ENCODE results near the gene SDK1.

SDK1 gene

DNA sequence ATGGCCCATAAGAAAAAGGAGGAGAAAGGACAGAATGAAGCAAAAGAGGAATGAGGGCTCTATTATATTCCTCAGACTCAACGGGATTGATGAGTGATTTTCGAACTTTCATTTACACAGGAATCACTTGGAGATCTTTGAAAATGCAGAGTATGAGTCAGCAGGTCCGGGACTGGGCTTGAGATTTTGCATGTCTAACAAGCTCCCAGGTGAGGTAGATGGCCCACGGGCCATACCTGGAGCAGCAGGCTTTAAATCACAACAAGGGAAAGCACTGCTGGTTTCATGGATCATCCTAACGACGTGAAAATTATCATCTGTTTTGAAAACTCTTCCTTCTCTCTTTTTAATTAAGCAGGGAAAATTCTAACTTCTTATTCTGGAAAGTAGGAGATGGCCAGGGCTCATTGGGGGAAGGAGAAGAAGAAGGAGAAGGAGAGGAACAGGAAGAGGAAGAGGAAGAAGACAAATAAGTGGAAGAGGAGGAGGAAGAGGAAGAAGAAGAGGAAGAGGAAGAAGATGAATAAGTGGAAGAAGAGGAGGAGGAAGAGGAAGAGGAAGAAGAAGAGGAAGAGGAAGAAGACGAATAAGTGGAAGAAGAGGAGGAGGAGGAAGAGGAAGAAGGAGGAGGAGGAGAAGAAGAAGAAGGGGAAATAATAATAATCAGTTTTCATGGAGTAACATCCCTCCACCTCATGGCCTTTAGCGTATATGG lies 3.8 kb upstream of the SDK1 start:
- Histone ChIP-seq H3K36me3 (no peaks in the 10 kb centered on the region), H3K4me3 (ENCODE audit: low read depth, low read length) (no peak overlapping the region), H3K27me3 (peaks cover 15% of the 10 kb centered on the region), H3K4me1 (no peaks in the 10 kb centered on the region), H3K9me3 (no peaks in the 10 kb centered on the region)
- no peak for DNase-seq
- TF ChIP-seq, protein P1, sequence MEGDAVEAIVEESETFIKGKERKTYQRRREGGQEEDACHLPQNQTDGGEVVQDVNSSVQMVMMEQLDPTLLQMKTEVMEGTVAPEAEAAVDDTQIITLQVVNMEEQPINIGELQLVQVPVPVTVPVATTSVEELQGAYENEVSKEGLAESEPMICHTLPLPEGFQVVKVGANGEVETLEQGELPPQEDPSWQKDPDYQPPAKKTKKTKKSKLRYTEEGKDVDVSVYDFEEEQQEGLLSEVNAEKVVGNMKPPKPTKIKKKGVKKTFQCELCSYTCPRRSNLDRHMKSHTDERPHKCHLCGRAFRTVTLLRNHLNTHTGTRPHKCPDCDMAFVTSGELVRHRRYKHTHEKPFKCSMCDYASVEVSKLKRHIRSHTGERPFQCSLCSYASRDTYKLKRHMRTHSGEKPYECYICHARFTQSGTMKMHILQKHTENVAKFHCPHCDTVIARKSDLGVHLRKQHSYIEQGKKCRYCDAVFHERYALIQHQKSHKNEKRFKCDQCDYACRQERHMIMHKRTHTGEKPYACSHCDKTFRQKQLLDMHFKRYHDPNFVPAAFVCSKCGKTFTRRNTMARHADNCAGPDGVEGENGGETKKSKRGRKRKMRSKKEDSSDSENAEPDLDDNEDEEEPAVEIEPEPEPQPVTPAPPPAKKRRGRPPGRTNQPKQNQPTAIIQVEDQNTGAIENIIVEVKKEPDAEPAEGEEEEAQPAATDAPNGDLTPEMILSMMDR (IDR thresholded peaks at IDR 0.05; ENCODE audit: low read depth, low read length): no peak

DNA sequence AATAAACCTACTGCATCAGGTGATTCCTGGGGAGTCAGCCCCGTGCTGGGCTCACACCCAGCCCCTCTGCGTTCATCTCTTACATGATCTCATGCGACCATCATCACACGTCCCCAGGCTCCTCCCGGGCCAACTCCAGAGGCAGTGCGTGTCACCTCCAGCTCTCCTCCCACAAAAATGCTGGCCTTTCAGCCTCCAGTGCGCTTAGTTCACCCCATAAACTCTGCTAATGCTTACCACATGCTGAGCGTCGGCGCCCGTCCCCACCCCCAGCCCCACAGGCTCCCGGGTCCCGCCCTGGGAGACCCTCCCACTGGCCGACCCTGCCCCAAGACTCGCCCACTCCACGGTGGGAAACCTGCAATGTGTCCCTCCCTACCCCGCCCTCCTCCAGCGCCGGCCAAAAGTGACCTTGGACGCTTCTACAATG lies 816 bp upstream of the SDK1 start:
- H3K4me3 ChIP-seq (ENCODE audit: low read depth, low read length): no peak overlapping the region
- no peak for DNase-seq

DNA sequence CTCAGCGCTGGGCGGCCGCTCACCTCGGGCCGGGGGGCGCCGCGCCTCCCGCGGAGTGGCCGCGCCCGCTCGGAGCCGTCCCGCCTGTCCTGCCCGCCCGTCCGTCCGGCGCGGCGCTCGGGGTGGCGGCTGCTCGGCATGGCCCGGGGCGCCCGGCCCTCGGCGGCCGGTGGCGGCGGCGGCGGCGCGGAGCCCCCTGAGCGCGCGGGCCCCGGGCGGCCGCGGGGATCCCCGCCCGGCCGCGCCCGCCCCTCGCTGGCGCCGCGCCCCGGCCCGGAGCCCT lies 338 bp downstream of the SDK1 start:
- no peak overlapping the region for H3K4me3 ChIP-seq (ENCODE audit: low read depth, low read length)
- H3K4me1 ChIP-seq: no peaks in the 10 kb centered on the region
- TF ChIP-seq, protein P1 (IDR thresholded peaks at IDR 0.05; ENCODE audit: low read depth, low read length): no peak
- H3K36me3 ChIP-seq: no peaks in the 10 kb centered on the region
- peaks cover 36% of the 10 kb centered on the region for H3K27me3 ChIP-seq
- no peak for DNase-seq
- H3K9me3 ChIP-seq: no peaks in the 10 kb centered on the region

More for the DNA sequence above, 816 bp upstream of the SDK1 start:
- Histone ChIP-seq H3K27me3 (peaks cover 36% of the 10 kb centered on the region), H3K9me3 (no peaks in the 10 kb centered on the region), H3K36me3 (no peaks in the 10 kb centered on the region), H3K4me1 (no peaks in the 10 kb centered on the region)
- TF ChIP-seq, protein P1 (IDR thresholded peaks at IDR 0.05; ENCODE audit: low read depth, low read length): no peak

DNA sequence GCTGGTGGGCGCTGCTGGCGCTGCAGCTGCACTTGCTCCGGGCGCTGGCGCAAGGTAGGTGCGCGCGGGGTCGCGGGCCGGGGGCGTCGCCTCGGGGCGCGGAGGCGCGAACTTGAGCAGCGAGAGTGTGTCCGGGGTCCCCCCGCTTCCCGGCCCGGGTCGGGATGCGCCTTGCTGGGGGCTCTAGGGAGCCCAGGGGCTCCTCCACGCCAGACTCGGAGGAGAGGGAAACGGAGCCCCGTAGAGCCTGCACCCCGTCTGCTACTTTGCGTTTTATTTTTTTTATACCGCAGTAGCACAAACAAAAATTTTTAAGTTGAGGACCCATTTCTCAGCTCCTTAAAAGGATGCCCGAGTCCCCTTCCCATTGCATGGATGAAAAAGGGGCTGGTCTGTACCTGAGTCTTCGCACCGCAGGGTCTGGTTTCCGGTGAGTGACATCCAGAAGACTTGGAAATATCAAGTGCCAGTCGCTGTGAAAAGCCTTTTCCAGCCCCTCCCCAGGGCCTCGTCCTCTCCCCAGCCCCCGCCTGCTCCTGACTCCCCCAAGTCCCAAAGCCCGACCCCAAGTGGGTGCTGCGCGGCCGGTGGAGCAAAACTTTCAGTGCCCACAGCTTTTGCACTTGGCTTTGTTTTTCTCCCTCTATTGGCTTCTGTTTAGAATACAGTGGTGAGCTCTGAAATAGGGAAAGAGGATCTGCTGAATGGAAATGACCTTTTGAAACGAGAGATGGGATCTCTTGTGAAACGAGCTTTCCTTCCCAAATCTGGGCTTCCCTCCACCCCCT lies 973 bp downstream of the SDK1 start:
- DNase-seq: no peak
- Histone ChIP-seq H3K9me3 (no peaks in the 10 kb centered on the region), H3K27me3 (peaks cover 36% of the 10 kb centered on the region), H3K4me1 (no peaks in the 10 kb centered on the region), H3K4me3 (ENCODE audit: low read depth, low read length) (no peak overlapping the region), H3K36me3 (no peaks in the 10 kb centered on the region)
- TF ChIP-seq, protein P1 (IDR thresholded peaks at IDR 0.05; ENCODE audit: low read depth, low read length): peak; percentile 9; the same call in 1 of the 2 replicates

DNA sequence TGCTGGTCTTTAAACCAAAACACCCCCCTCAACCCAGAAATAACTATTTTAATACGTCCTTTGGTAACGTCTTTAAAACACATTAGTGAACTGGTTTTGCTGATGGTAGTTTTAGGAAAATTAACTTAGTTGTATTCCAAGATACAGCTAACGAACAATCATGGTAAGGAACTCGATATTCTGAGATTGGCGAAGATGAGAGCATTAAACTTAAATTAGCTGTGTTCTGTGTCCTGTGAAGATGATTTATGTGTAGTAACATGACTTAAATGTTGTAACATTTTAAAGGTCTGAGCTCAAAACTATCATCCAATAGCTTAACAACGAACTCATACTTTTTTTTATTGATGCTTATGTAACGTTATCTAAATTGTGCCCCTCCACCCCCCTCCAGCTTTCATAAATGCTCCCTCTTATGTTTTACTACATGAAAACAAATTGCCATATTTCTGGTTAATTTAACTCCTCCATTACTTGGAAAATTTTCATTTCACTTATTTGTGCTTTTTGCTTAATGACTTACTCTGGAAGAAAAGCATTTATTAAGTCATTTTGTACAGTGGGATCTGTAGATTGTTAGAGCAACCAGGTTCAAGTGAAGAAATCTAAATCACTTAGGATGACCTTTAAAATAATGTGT lies 1.7 kb downstream of the SDK1 start:
- no peaks in the 10 kb centered on the region for H3K36me3 ChIP-seq
- no peaks in the 10 kb centered on the region for H3K4me1 ChIP-seq
- no peak for DNase-seq
- no peak overlapping the region for H3K4me3 ChIP-seq (ENCODE audit: low read depth, low read length)
- no peaks in the 10 kb centered on the region for H3K9me3 ChIP-seq
- peaks cover 36% of the 10 kb centered on the region for H3K27me3 ChIP-seq
- TF ChIP-seq, protein P1 (IDR thresholded peaks at IDR 0.05; ENCODE audit: low read depth, low read length): no peak
